PC-3 (cell line): ENCODE measurements around the gene IRAG1.

Source experiments
- EZH2phosphoT487 ChIP-seq: fragments of 300-600 bp; sonication (generic); IDR thresholded peaks from 2 replicates; pipeline ENCODE4 v1.6.1; 2018; ENCODE audit warnings: mild to moderate bottlenecking, antibody characterized with exemption, low read length, borderline replicate concordance
- TF ChIP-seq, protein P1 (sequence below): fragments of 300-600 bp; sonication (generic); conservative IDR thresholded peaks from 2 replicates; pipeline ENCODE4 v1.5.1; 2017; ENCODE audit warnings: antibody characterized with exemption, low read depth, mild to moderate bottlenecking, low read length

DNA sequence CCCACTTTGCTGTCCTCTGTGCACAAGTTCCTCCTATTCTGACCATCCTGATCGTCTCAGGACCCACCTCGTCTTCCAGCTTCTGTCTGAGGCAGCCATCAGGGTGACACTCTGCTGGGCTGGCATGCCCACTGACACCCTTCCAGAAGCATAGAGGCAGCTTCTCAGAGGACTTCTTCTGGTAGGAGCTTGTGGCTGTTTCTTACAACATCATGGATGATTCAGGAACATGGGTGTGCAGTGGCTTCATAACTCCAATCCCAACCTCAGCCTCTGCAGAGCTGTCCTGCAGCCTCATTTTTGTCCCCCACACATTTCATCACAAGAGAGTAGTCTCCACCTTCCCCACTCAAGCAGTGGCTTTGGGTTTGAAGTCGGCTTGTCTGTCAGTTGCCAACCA lies 36.6 kb upstream of the IRAG1 start:
- TF ChIP-seq, protein P1, sequence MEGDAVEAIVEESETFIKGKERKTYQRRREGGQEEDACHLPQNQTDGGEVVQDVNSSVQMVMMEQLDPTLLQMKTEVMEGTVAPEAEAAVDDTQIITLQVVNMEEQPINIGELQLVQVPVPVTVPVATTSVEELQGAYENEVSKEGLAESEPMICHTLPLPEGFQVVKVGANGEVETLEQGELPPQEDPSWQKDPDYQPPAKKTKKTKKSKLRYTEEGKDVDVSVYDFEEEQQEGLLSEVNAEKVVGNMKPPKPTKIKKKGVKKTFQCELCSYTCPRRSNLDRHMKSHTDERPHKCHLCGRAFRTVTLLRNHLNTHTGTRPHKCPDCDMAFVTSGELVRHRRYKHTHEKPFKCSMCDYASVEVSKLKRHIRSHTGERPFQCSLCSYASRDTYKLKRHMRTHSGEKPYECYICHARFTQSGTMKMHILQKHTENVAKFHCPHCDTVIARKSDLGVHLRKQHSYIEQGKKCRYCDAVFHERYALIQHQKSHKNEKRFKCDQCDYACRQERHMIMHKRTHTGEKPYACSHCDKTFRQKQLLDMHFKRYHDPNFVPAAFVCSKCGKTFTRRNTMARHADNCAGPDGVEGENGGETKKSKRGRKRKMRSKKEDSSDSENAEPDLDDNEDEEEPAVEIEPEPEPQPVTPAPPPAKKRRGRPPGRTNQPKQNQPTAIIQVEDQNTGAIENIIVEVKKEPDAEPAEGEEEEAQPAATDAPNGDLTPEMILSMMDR: no peak
- TF ChIP-seq EZH2phosphoT487: no peak
